GM12878 (cell line): Measurements from ENCODE around the gene ZBTB16.

ENCODE experiments used
- CHD2 ChIP-seq: IDR thresholded peaks from 2 replicates; pipeline ENCODE4 v1.6.1; 2011; ENCODE audit warnings: low read depth, low read length, improper control_type of control experiment, borderline replicate concordance
- CTCF ChIP-seq, 3 experiments: IDR thresholded peaks in 2 of 3; conservative IDR thresholded peaks in 1 of 3; 2 replicates each; pipeline ENCODE4 v1.5.1; 2011; ENCODE audit warnings: low read depth in 3 of 3, low read length in 3 of 3, mild to moderate bottlenecking in 3 of 3, control low read depth in 2 of 3, moderate library complexity in 2 of 3, inconsistent platforms in 1 of 3, mixed read lengths in 1 of 3; ENCODE audit not compliant: control insufficient read depth in 2 of 3, insufficient read depth in 1 of 3; ENCODE audit errors: extremely low read depth in 1 of 3
- FOXM1 ChIP-seq: IDR thresholded peaks from 2 replicates; pipeline ENCODE4 v1.6.1; 2012; ENCODE audit warnings: low read depth, mild to moderate bottlenecking, inconsistent platforms, low read length, moderate library complexity
- MAX ChIP-seq: IDR thresholded peaks from 2 replicates; pipeline ENCODE4 v1.6.1; 2012; ENCODE audit warnings: low read depth, low read length, improper control_type of control experiment
- NR2C2 ChIP-seq: IDR thresholded peaks from 2 replicates; pipeline ENCODE4 v1.6.1; 2011; ENCODE audit warnings: borderline replicate concordance, low read depth; ENCODE audit not compliant: control insufficient read depth, insufficient read length
- ZBTB11 ChIP-seq: fragments of 450-650 bp; formaldehyde crosslinking; IDR thresholded peaks from 2 replicates; pipeline ENCODE4 v1.5.0; 2022; ENCODE audit warnings: mild to moderate bottlenecking, missing genetic modification characterization

GRCh38 chr11:114077482-114078305 is 18.2 kb downstream of the ZBTB16 start:
- TF ChIP-seq CTCF (IDR thresholded peaks at IDR 0.05 in 2 of 3, conservative IDR thresholded peaks at IDR 0.05 in 1 of 3; ENCODE audit: control insufficient read depth in 2 of 3, extremely low read depth in 1 of 3, insufficient read depth in 1 of 3, low read depth in 3 of 3, low read length in 3 of 3): no peak
- no peak for TF ChIP-seq ZBTB11 (CRISPR knock-in tag)
- TF ChIP-seq FOXM1: no peak
- no peak for TF ChIP-seq CHD2
- TF ChIP-seq MAX: no peak
- TF ChIP-seq NR2C2: no peak
